GM21717 (cell line): ENCODE measurements around the gene MAP3K9.
"Not testable (repeated sequence)": the region's sequence is repeated elsewhere in the genome, so short reads cannot be mapped to it uniquely, and the experiment has no call there.

Source experiments
- ATAC-seq: cut with Tn5 transposase; IDR thresholded peaks from one replicate; pipeline ENCODE4 v1.9.1; 2021; ENCODE audit warnings: mild to moderate bottlenecking, moderate library complexity; ENCODE audit not compliant: unreplicated experiment

Gene MAP3K9

DNA sequence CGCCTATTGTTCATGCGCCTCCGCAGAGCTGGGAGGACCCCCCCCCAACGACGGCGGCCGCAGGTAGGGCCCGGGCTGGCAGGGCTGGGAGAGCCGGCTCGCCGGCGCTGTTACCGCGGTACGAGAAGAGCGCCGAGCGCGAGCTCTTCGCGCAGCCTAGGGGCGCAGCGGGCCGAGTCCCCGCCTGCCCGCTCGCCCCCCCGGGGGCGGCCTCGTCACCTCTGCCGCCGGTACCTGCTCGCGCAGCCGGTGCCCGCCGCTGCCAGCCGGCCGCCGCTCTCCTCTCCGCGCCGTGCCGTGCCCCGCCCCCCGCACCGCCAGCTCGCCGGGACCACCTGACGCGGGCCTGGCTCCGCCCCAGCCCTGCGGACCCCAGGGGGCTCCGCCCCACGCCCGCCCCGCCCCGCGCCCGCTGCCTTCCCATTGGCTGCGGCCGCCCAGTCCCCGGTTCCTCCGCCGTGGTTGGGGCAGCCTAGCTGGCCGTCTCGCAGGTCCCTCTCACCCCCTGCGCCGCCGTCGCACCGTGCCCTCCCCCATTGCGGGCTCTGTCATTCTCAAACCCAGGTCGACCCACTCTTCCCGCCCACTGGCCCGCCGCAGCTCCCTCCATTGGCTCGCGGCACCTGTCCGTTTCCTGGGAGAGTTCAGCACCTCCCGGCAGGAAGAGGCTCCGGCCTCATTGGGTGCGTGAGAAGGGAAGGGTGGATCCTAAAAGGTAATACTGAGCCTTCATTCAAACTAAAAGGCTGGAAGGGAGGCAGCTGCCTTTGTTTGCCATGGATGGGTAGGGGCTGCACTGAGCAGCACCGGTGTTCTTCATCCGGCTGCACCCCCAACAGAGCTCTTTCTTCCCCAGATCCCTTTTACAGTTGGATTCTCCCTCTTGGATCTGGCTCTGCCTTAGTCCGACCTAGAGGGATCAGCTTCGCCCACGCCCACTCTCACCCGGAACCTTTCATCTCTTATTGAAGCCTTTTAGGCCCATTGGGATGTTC is at the start of gene MAP3K9:
Gene MAP3K9 (minus strand): TSS at position 289 of the 995 bp plus-strand sequence. CDS start 342 bp downstream, outside the sequence.
- peak; percentile 89 for ATAC-seq

DNA sequence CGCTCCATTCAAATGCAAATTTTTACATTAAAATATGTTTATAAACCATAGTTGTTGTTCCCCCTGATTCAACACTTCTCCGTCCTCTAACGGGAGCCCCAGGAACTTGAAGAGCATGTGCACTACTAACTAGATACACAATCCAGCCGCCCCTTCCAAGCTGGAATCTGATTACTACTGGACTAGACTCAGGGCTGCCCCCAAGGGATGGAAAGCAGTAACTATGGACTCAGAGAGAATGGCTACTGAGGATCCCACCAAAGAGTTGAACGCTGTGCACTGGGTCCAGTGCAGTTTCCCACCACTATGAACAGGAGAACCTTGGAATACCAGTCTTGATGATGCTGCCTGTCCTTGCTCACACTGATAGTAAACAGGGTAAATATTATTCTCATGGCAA is 49.3 kb upstream of the MAP3K9 start:
- ATAC-seq = no peak

DNA sequence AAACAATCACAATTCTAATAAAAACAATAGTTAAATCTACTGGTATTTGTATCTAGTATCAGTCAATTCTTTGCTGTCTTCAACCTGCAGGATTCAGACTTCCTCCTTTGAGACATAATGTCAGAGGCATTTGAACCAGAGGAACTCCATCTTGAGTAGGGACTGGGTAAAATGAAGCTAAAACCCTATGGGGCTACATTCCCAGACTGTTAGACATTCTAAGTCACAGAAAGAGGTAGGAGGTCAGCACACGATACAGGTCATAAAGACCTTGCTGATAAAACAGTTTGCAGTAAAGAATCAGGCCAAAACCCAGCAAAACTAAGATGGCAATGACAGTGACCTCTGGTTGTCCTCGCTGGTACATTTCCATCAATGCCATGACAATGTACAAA is 48.2 kb upstream of the MAP3K9 start:
- no peak for ATAC-seq

DNA sequence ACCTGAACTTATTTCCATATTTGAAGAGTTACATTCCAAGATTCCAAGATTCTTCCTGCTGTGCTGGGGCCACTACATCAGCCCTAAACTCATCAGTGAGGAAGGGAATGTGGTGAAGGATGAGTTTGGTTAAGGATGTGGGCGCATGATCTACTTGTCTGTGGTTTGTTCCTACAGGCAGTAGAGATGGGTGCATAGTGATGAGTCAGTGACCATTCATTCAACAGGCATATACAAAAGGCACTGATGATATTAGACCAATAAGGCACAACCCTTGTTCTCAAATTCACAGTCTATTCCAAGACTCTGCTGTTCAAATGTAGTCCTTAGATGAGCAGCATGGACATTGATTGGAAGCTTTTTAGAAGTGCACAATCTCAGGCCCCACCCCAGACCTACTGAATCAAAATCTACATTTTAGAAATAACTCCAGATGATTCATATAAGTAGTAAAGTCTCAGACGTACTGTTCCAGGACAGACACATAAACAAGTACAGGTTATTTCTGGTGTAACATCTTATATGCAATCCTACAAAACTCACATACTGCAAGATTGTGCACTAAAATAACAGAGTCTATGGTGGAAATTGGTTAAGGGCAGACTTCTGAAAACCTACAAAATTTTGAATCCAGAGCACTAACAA is 47.7 kb upstream of the MAP3K9 start:
- no peak for ATAC-seq

DNA sequence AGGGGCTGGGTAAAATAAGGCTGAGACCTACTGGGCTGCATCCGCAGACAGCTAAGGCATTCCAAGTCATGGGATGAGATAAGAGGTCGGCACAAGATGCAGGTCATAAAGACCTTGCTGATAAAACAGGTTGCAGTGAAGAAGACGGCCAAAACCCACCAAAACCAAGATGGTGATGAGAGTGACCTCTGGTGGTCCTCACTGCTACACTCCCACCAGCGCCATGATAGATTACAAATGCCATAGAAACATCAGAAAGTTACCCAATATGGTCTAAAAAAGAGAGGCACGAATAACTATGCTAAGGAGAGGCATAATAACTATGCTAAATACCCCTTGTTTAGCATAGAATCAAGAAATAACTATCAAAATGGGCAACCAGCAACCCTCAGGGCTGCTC is 46.2 kb upstream of the MAP3K9 start:
- ATAC-seq = no peak

DNA sequence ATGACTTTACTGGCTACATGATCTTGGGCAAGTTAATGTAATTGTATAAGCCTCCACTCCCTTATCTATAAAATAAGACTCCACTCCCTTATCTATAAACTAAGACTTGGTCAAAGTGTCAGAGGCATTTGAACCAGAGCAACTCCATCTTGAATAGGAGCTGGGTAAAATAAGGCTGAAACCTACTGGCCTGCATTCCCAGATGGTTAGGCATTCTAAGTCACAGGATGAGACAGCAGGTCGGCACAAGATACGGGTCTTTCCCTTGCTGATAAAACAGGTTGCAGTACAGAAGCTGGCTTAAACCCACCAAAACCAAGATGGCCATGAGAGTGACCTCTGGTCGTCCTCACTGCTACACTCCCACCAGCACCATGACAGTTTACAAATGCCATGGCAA is 44.3 kb upstream of the MAP3K9 start:
- ATAC-seq = not testable (repeated sequence)

DNA sequence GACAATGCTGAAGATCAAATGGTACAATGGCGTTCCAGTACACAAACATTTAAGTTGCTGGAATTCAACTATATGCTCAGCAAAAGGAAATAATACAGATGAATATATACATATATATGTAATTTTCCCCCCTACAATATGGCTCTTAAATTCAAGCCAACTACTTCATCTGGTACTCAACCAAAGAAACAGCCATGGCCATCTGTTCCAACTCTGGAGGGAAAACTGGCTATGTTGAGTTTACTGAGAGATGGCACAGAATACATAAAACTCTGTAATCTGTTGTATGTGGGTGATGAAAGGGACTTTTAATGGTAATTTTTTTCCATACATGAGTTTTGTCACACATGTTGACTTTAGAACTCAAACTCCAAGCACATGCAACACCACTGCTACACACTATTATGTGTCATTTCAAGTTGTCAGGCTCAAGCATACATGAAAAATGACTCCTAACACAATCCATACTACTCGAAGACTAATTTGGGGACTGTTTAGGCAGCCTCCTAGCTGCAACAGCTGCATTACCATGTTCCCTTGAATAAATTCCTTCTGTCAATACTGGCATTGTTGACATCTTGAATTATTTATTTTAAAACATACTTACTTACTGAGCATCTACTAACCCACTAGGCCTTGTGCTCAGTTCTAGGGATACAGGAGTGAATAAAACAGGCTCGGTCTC is 38.2 kb upstream of the MAP3K9 start:
- no peak for ATAC-seq

DNA sequence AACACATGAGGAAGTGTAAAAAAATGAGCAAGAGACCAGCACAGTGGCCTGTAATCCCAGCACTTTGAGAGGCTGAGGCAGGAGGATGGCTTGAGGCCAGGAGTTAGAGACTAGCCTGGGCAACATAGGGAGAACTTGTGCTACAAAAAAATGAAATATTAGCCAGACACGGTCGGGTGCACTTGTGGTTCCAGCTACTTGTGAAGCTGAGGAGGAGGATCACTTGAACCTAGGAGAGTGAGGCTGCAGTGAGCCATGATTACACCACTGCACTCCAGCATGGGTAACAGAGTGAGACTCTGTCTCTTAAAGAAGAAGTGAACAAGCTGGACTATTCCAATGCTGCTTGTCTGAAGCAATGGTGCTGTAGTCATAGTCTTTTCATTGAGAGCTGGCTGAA is 36.3 kb upstream of the MAP3K9 start:
- ATAC-seq = no peak

DNA sequence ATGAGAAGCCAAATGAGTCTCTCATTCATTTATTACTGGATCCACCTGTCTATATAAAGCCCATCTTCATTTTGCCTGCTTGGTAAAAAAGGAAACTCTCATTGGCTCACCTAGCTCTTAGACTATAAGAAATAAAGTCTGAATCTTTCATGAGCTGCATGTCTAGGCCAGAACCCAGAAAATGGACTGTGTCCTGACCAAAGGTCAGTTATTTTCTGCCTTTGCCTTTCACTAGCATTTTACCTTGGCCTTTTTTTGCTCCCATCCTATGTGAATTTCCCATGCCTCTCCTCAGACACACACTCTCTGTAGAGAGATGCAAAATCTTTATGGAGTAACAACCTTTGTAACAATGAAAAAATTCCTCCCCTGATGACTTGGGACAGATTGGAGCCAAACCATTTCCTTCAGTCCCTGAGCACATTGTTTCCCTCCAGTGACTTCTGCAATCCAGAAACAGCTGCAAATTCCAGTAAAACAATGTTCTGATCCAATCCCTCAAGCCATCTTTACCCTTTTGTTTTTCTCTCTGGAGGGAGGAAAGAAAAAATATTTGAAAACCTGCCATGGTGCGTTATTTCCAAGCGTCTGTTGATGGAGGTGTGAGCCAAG is 33.6 kb upstream of the MAP3K9 start:
- ATAC-seq = no peak

DNA sequence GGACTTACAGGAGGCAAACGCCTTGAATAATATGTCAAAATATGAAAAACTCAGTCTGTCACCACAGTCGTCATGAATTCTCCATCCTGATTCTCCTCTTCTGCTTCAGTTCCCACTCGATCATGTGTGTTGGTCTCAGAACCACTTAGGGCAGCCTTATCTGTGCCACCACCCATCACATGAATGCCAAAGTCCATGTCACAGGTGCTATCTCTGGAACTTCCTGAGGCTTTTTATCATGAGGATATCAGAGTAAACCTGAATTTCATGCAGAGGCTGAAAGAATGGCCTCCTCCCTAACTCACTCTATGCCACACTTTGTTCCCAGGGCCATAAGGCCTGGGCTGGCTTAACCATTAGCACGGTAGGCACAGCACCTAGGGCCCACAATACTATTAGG is 28.8 kb upstream of the MAP3K9 start:
- ATAC-seq = no peak

DNA sequence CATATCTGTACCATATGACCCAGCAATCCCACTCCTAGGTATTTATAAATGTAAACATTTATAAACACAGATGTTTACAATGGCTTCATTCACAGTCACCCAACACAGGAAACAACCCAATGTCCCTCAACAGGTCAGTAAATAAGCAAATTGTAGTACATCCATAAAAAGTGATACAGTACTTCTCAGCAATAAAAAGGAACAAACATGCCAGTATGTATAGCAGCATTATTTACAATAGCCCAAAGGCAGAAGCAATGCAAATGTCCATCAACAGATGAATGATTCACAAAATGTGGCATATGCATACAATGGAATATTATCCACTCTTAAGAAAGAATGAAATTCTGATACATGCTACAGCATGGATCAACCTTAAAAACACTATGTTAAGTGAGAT is 27.6 kb upstream of the MAP3K9 start:
- ATAC-seq = no peak

DNA sequence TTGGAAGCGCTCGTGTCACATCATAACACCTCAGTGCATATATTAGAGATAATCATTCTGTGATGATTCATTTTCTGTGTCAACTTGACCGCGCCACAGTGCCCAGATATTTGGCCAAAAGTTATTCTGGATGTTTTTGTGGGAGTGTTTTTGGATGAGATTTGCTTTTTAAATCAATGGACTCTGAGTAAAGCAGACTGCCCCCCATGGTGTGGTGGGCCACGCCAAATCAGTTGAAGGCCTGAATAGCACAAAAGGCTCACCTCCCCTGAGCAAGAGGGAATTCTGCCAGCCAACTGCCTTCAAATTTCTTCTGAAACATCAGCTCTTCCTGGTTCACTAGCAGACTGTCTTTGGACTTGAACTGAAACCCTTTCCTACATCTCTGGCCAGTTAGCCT is 24.6 kb upstream of the MAP3K9 start:
- ATAC-seq = no peak

DNA sequence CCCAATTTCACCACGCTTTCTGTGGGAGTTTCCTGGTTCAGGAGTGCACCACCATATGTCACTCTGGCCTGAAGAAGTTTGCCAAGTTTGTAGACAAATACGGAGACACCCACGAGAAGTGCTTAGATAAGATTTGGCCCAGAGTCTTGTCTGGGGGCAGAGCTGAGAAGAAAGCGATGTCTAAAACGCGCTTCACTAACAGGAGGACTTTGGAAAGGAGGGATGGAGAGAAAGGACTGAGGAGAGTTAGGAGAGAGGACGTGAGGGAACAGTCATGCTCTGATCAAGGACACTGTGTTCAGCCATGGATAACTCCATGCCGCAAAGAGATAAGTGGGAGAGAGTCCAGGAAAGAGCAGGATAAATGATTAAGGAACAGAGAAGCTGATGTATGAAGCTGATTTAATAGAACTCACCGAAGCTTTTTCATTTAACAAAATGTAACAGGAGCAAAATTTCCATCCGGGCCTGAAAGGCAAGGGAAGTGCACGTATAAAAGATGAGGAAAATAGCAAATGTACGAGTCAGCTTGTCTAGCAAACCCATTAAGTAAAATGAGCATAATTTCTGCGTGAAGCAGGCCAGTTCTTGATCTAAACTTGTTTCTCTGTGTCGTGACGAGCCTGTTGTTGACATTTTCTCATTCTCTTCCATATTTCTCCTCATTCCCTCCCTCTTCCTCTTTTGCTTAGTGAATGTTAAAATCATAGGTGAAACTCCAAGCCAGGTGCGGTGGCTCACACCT is 23.4 kb upstream of the MAP3K9 start:
- no peak for ATAC-seq

DNA sequence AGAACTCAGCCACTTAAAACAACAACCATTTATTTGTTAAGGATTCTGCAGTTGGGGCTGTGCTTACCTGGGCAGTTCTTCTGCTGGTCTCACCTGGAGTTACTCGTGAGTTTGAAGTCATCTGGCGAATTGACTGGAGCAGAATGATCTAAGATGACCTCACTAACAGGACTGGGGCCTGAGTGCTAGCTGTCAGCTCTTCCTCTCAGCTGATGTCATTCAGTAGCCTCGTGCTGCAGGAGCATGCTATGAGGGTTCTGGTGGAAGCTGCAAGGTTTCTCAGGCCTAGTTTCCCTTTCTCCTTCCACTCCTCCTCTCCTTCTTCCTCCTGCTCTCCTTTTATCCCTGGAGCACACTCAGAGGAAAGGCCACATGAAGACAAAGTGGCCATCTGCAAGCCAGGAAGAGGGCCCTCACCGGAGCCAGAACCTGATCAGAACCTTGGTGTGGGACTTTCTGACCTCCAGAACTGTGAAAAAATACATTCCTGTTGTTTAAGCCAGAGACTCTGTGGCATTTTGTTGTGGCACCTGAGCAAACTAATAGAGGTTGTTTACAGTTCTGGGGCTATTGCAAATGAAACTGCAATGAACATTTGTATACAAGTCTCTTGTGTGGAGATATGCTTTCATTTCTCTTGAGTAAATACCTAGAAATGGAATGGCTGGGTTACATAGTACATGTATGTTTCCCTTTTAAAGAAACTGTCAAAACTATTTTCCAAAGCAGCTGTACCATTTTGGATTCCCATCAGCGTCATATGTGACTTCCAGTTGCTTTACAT is 21.9 kb upstream of the MAP3K9 start:
- no peak for ATAC-seq

DNA sequence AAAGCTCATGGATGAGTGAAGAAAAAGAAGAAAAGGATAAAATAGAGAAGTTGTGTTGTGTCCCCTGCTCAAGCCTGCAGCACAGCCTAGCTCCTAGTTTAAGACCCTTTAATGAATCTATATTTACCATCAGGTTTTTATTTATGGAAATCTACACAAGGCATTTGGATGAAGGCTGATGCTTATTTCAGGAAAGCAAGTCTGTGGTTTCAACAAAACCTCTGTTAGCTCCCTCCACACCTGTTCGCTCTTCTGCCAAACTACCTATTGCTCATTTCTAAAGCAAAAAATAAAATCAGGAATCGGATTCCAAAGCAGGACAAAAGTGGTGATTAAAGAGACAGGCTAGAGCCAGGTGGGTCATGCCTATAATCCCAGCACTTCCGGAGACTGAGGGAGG is 18.9 kb upstream of the MAP3K9 start:
- ATAC-seq = no peak

DNA sequence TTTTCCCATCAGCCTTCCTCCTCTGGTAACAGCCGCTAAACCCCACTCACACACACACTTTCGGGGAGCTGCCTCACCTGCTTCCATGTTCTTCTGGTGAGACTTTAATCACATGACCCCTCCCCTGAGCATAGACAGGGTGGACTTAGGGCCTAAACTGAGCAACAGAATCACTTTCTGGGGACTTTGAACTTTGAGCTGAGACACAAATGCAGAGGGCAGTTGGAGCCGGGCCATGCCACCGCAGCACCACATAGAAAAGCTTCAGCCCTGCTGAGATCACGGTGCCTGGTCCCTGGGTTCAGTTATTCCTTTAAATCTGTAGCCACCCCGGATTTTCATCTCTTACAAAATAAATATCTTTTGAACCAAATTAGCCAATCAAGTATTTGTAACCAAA is 18.4 kb upstream of the MAP3K9 start:
- ATAC-seq = no peak

DNA sequence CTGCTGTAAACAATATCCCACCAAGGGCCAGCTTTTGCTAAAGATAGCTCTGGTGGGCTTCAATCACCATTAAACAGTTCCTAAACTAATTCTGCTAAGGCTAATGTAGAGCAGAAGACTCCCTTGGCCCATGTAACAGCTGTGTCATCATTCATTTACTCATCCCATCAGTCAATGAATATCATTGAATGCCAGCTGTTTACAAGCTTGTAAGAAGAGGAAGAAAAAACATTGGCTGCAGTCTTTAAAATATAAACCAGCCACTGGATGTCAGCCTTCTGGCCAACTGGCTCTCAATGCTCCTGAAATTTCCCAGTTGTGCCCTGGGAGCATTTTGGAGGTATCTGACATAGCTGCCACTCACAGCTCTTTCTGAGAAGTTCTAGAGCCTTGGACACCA is 18.0 kb upstream of the MAP3K9 start:
- no peak for ATAC-seq

DNA sequence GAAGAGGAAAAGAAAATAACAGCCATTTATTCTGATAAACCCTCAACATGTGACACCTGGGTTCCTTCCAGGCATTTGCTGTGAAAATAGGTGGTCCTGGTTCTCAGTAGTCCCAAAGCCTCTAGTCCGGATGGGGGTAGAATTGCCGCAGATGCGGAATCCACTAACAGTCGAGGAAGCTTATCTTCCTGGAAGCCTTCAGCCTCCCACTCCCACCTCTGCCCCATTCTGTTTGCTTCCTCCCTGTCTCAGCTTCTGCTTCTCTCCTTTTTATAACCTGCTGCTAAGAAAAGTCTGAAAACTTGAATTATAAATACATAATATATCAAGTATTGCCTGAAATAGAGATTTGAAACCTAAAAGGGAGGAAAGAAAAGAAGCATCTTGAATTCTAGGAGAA is 14.0 kb upstream of the MAP3K9 start:
- ATAC-seq = no peak

DNA sequence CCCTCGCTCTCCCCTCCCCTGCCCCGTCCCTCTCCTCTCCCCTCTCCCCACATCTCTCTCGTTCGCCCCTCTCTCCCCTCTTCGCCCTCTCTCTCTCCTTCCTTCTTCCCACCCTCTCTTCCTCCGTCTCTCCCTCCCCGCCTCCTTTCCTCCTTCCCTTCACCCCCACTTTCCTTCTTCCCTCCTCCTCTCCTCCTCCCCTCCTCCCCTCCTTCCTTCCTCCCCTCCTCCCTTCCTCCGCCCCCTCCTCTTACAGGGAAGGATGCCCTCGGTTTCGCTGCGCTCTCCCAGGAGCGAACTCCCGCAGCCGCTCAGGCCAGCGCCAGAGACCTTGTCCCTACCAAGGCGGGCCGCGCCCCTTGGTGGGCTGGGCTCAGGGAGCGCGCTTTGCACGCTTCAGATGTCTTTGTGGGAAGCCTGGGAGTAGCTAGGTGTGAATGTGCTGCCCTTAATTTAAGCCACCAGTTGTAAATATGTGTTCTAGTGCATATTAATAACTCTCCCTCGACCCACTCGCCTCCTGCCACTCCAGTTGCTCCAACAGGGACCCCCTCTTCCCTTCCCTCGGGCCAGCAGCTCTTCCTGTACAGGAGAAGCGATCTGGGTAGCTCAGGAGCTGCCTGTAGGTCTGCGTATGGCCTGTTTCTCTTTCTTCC is 13.3 kb upstream of the MAP3K9 start:
- ATAC-seq = no peak
